H1 (cell line): Measurements from ENCODE around the gene KLK12. TPM values are rescaled to one million over a fixed set of nuclear protein-coding genes. Genes with fewer than 3 reads are reported as not detected.
A peak's percentile ranks its signal among the peaks of the same experiment; 100 is the strongest.

Experiments
- BRCA1 ChIP-seq: IDR thresholded peaks from 2 replicates; pipeline ENCODE4 v1.6.1; 2012; ENCODE audit warnings: low read depth, low read length, improper control_type of control experiment
- CBX5 ChIP-seq: fragments of 300-800, 300-1000 bp; sonication (generic); IDR thresholded peaks from 2 replicates; pipeline ENCODE4 v1.7.1; 2016; ENCODE audit warnings: antibody characterized with exemption, low read length, low read depth
- CHD7 ChIP-seq: fragments of 300-600 bp; sonication (generic); IDR thresholded peaks from 2 replicates; pipeline ENCODE4 v1.7.1; 2012; ENCODE audit warnings: low read length, moderate library complexity, mild to moderate bottlenecking, inconsistent platforms; ENCODE audit not compliant: insufficient replicate concordance
- E2F6 ChIP-seq: IDR thresholded peaks from 2 replicates; pipeline ENCODE4 v1.6.1; 2012; ENCODE audit warnings: inconsistent platforms
- FOSL1 ChIP-seq: IDR thresholded peaks from 2 replicates; pipeline ENCODE4 v1.6.1; 2011; ENCODE audit warnings: mild to moderate bottlenecking, low read depth, low read length, moderate library complexity; ENCODE audit not compliant: insufficient read depth
- SUZ12 ChIP-seq: fragments of 200-600 bp; sonication (generic); IDR thresholded peaks from 2 replicates; pipeline ENCODE4 v1.6.1; 2012; ENCODE audit warnings: mild to moderate bottlenecking, inconsistent platforms, low read length, moderate library complexity, mixed read lengths
- TEAD4 ChIP-seq: IDR thresholded peaks from 2 replicates; pipeline ENCODE4 v1.6.1; 2012; ENCODE audit warnings: low read depth, low read length, inconsistent platforms, mixed read lengths
- YY1 ChIP-seq: IDR thresholded peaks from 2 replicates; pipeline ENCODE4 v1.6.1; 2011; ENCODE audit warnings: low read depth, mild to moderate bottlenecking, low read length
- polyA plus RNA-seq, 7 experiments: library from polyadenylated mRNA; depleted of rRNA in 3 of 7; stranded (reverse) in 5 of 7; unstranded in 2 of 7; fragments of >200 nt in 5 of 7; fragments of 200-250 nt in 2 of 7; gene quantifications; 1 replicate in 5 of 7; 2 replicates in 1 of 7; 4 replicates in 1 of 7; pipeline versions ENCODE4 v1.2.1 to v1.2.3, GENCODE V29; 2011 to 2013; ENCODE audit warnings: missing spikeins in 2 of 7, mixed read lengths in 2 of 7
- total RNA-seq: library from RNA; stranded (reverse); fragmentation: NEBNext Ultra II Directional; extraction: Animal tissue kit (Norgen Biotek cat#: 25700); gene quantifications from 2 replicates; pipeline ENCODE4 v1.2.1, GENCODE V29; 2021

Gene KLK12
- total and polyA plus RNA-seq, 2 of the 8 experiments (the other 6 are each of a cell fraction or from before 2014, with no cell fraction given): 0.24 TPM; not detected in 1

- TF ChIP-seq CHD7 (no peak), SUZ12 (no peak), YY1 (no peak), BRCA1 (no peak), CBX5 (no peak), TEAD4 (peak; percentile 65; the same call in 1 of the 2 replicates), E2F6 (peak; percentile 76), FOSL1 (no peak)
Measured at GRCh38 chr19:51000981-51001380, 33.8 kb downstream of the KLK12 start (continued).
